GM23248 (cell line): ENCODE data around the gene OLFM4. TPM values are rescaled to one million over a fixed set of nuclear protein-coding genes. Genes with fewer than 3 reads are reported as not detected.

ENCODE experiments used
- DNase-seq: peaks from one replicate; pipeline ENCODE4 v3.0.0-alpha.2; 2015
- H2AFZ ChIP-seq: fragments of 200-600 bp; sonication (generic); 2 replicates; pipeline ENCODE4 v1.6.1; 2016; ENCODE audit warnings: antibody characterized with exemption
- H3F3A ChIP-seq: fragments of 200-600 bp; sonication (generic); 2 replicates; pipeline ENCODE4 v1.6.1; 2016; ENCODE audit warnings: mild to moderate bottlenecking, antibody characterized with exemption, mixed run types; ENCODE audit not compliant: insufficient read depth
- H3K27ac ChIP-seq: fragments of 200-600 bp; sonication (generic); 2 replicates; pipeline ENCODE4 v1.5.1; 2016; ENCODE audit warnings: mild to moderate bottlenecking
- H3K27me3 ChIP-seq: fragments of 200-600 bp; sonication (generic); replicated peaks from 2 replicates; pipeline ENCODE4 v1.6.1; 2016; ENCODE audit warnings: mild to moderate bottlenecking; ENCODE audit not compliant: insufficient read depth
- H3K36me3 ChIP-seq: fragments of 200-600 bp; sonication (generic); 2 replicates; pipeline ENCODE4 v1.6.1; 2016; ENCODE audit warnings: low read depth, mild to moderate bottlenecking
- H3K4me1 ChIP-seq: fragments of 200-600 bp; sonication (generic); 2 replicates; pipeline ENCODE4 v1.6.1; 2016; ENCODE audit warnings: mild to moderate bottlenecking; ENCODE audit not compliant: insufficient read depth
- H3K4me2 ChIP-seq: fragments of 200-600 bp; sonication (generic); one replicate; pipeline ENCODE4 v1.6.1; 2016; ENCODE audit warnings: mild to moderate bottlenecking; ENCODE audit not compliant: unreplicated experiment
- H3K4me3 ChIP-seq: fragments of 200-600 bp; sonication (generic); 2 replicates; pipeline ENCODE4 v1.5.1; 2016; ENCODE audit warnings: mild to moderate bottlenecking
- H3K79me2 ChIP-seq: fragments of 200-600 bp; sonication (generic); 2 replicates; pipeline ENCODE4 v1.6.1; 2016; ENCODE audit warnings: mild to moderate bottlenecking; ENCODE audit not compliant: insufficient read depth
- H3K9ac ChIP-seq: fragments of 200-600 bp; sonication (generic); 2 replicates; pipeline ENCODE4 v1.6.1; 2016; ENCODE audit warnings: mild to moderate bottlenecking
- H3K9me2 ChIP-seq: fragments of 200-600 bp; sonication (generic); 2 replicates; pipeline ENCODE4 v1.6.1; 2016; ENCODE audit warnings: mixed run types, mild to moderate bottlenecking, moderate library complexity; ENCODE audit not compliant: insufficient read depth
- H3K9me3 ChIP-seq: fragments of 200-600 bp; sonication (generic); one replicate; pipeline ENCODE4 v1.6.1; 2017; ENCODE audit warnings: low read depth
- H4K20me1 ChIP-seq: fragments of 200-600 bp; sonication (generic); 2 replicates; pipeline ENCODE4 v1.6.0; 2016; ENCODE audit not compliant: insufficient read depth
- EZH2 ChIP-seq: fragments of 200-600 bp; sonication (generic); IDR thresholded peaks from 2 replicates; pipeline ENCODE4 v1.6.1; 2018; ENCODE audit warnings: antibody characterized with exemption, mild to moderate bottlenecking; ENCODE audit not compliant: insufficient read depth, poor library complexity, severe bottlenecking
- EZH2phosphoT487 ChIP-seq: fragments of 200-600 bp; sonication (generic); IDR thresholded peaks from 2 replicates; pipeline ENCODE4 v1.6.1; 2018; ENCODE audit warnings: antibody characterized with exemption, moderate library complexity, mild to moderate bottlenecking, low read depth; ENCODE audit not compliant: insufficient read depth
- WGBS, 2 experiments: methylation state at CpG; one replicate each; pipeline ENCODE4 v1.1.6; 2015 to 2017; ENCODE audit warnings: low lambda C conversion rate in 2 of 2, low coverage in 1 of 2; ENCODE audit errors: missing lambda C conversion rate in 2 of 2; 5-methylcytosine and 5-hydroxymethylcytosine counted together
- in situ Hi-C: fragments of 300-500 bp; cut with MboI; formaldehyde crosslinking; loops from 2 replicates; pipeline ENCODE4 v1.15.0; 2020
- polyA plus RNA-seq: library from polyadenylated mRNA; unstranded; fragments of >200 nt; fragmentation: Nextera tagmentation; extraction: Ambion mirVana; gene quantifications from 2 replicates; pipeline ENCODE4 v1.2.1, GENCODE V29; 2016
- total RNA-seq: library from RNA; depleted of rRNA; stranded (reverse); fragments of >200 nt; shearing (Covaris generic); gene quantifications from 2 replicates; pipeline ENCODE4 v1.2.3, GENCODE V29; 2014

The OLFM4 gene
- total and polyA plus RNA-seq, 2 experiments from 2014 or later: not detected

GRCh38 chr13:53069800-53070199, 41.2 kb downstream of the OLFM4 start:
- no peaks in the 10 kb centered on the region for H3K27me3 ChIP-seq
- H3K27ac ChIP-seq: no peak overlapping the region
- H3K4me1 ChIP-seq: no peaks in the 10 kb centered on the region
- H3K4me2 ChIP-seq: no peak overlapping the region
- no peaks in the 10 kb centered on the region for H3F3A ChIP-seq
- TF ChIP-seq EZH2 (no peak), EZH2phosphoT487 (no peak)
- in situ Hi-C loops: no loop called here
- H3K79me2 ChIP-seq: no peaks in the 10 kb centered on the region
- WGBS, 2 experiments: 15 to 16% methylated on average over 4 of the region's 4 CpGs
- H2AFZ ChIP-seq: no peak overlapping the region
- no peaks in the 10 kb centered on the region for H3K9me3 ChIP-seq
- H3K36me3 ChIP-seq: no peaks in the 10 kb centered on the region
- H4K20me1 ChIP-seq: no peaks in the 10 kb centered on the region
- no peak overlapping the region for H3K9ac ChIP-seq
- no peak for DNase-seq
- no peak overlapping the region for H3K4me3 ChIP-seq
- no peaks in the 10 kb centered on the region for H3K9me2 ChIP-seq

- 5% methylated on average over 1 of the region's 1 CpG for WGBS, 2 experiments
- no peaks in the 10 kb centered on the region for H3K4me1 ChIP-seq
- no peak for TF ChIP-seq EZH2
- no peak for TF ChIP-seq EZH2phosphoT487
- no peak overlapping the region for H3K27ac ChIP-seq
- no peak overlapping the region for H3K4me2 ChIP-seq
- no peaks in the 10 kb centered on the region for H4K20me1 ChIP-seq
- no peaks in the 10 kb centered on the region for H3K9me2 ChIP-seq
- in situ Hi-C loops: no loop called here
- no peaks in the 10 kb centered on the region for H3K9me3 ChIP-seq
- H3K9ac ChIP-seq: no peak overlapping the region
- no peak overlapping the region for H2AFZ ChIP-seq
- H3K36me3 ChIP-seq: no peaks in the 10 kb centered on the region
- H3K27me3 ChIP-seq: no peaks in the 10 kb centered on the region
- H3K79me2 ChIP-seq: no peaks in the 10 kb centered on the region
- no peak for DNase-seq
- no peak overlapping the region for H3K4me3 ChIP-seq
- no peaks in the 10 kb centered on the region for H3F3A ChIP-seq
Measured at GRCh38 chr13:53073711-53074110, 45.1 kb downstream of the OLFM4 start.

GRCh38 chr13:53074114-53074513, 45.5 kb downstream of the OLFM4 start:
- no peaks in the 10 kb centered on the region for H3K9me3 ChIP-seq
- H3K4me2 ChIP-seq: no peak overlapping the region
- 8 to 12% methylated on average over 5 of the region's 5 CpGs for WGBS, 2 experiments
- no peaks in the 10 kb centered on the region for H3F3A ChIP-seq
- no peak overlapping the region for H2AFZ ChIP-seq
- H3K4me3 ChIP-seq: no peak overlapping the region
- H4K20me1 ChIP-seq: no peaks in the 10 kb centered on the region
- no peaks in the 10 kb centered on the region for H3K36me3 ChIP-seq
- no peaks in the 10 kb centered on the region for H3K4me1 ChIP-seq
- H3K79me2 ChIP-seq: no peaks in the 10 kb centered on the region
- TF ChIP-seq EZH2: no peak
- TF ChIP-seq EZH2phosphoT487: no peak
- H3K27me3 ChIP-seq: no peaks in the 10 kb centered on the region
- DNase-seq: no peak
- H3K9ac ChIP-seq: no peak overlapping the region
- no peaks in the 10 kb centered on the region for H3K9me2 ChIP-seq
- in situ Hi-C loops: no loop called here
- H3K27ac ChIP-seq: no peak overlapping the region

GRCh38 chr13:53075356-53076041, 46.9 kb downstream of the OLFM4 start:
- WGBS, 2 experiments: 17 to 18% methylated on average over 6 of the region's 6 CpGs
- Histone ChIP-seq H3K9me2 (no peaks in the 10 kb centered on the region), H3K36me3 (no peaks in the 10 kb centered on the region), H3K27me3 (no peaks in the 10 kb centered on the region), H3K79me2 (no peaks in the 10 kb centered on the region), H3K4me2 (no peak overlapping the region), H3K9me3 (no peaks in the 10 kb centered on the region), H3K4me3 (no peak overlapping the region), H3K27ac (no peak overlapping the region), H3K9ac (no peak overlapping the region), H3F3A (no peaks in the 10 kb centered on the region), H2AFZ (no peak overlapping the region), H4K20me1 (no peaks in the 10 kb centered on the region), H3K4me1 (no peaks in the 10 kb centered on the region)
- in situ Hi-C loops: no loop called here
- no peak for TF ChIP-seq EZH2
- TF ChIP-seq EZH2phosphoT487: no peak
- no peak for DNase-seq
